ENCODE data around the gene THRA. TPM values are rescaled to one million over a fixed set of nuclear protein-coding genes. Genes with fewer than 3 reads are reported as not detected.

Gene THRA
- total and polyA plus RNA-seq, 2 of the 8 experiments (the other 6 are each of a cell fraction or from before 2014, with no cell fraction given), result 6.4 to 10.2 TPM

DNA sequence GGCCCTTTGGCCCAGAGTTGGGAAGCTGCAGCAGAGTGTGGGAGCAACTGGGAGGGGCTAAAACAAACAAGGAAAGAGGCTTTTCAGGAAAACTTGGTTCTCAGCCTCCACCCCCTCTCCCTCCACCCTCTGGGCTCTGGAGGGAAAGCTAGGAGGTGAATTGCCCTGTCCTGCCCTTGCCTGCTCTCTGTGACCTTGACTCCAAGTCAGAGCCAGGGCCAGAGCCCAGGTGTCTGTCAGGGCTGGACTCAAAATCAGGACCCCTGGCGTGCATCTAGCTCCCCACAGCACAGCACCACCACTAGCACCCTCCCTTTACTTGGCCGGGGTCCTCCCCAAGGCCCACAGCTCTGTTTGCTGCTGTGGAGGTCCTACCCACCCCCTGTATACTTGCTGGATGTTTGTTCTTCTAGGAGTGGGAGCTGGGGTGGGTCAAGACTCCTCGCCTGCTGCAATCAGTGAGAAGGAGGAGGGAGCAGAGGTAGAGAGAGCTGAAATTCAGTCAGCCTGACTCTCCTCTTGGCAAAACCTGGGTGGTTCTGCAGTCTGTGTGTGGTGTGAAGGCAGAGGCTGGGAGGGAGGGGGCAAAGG lies 40.4 kb downstream of the THRA start:
- POLR2A ChIA-PET (ENCODE audit: partially characterized antibody), result interaction anchor here (0.9 to 20.8 kb wide), 9 partner anchors 8 to 65 kb away, joined by 3 to 399 read pairs (median 4); partner anchors contain the start of genes CASC3, MED24 and MSL1
- Histone ChIP-seq H3K79me1 (ENCODE audit: low read depth, low read length) (peaks cover under 1% of the 10 kb centered on the region; the same call in 1 of the 2 replicates), H2BK5ac (ENCODE audit: low read depth, low read length) (peak overlapping the region; percentile 6; the same call in 1 of the 2 replicates), H2AK5ac (ENCODE audit: low read depth, low read length) (peak overlapping the region; percentile 70; the same call in 1 of the 2 replicates), H3K14ac (ENCODE audit: insufficient read length) (no peak overlapping the region), H3K4me3 (ENCODE audit: extremely low read depth in 1 of 4, insufficient read depth in 2 of 4, low read depth in 3 of 4, low read length in 4 of 4) (no peak overlapping the region), H3K18ac (ENCODE audit: extremely low read depth, low read length) (peak overlapping the region; percentile 93), H3K9me3 (ENCODE audit: insufficient read depth in 2 of 2, low read depth in 1 of 2, low read length in 1 of 2) (peaks cover 0 to 6% of the 10 kb centered on the region in 2 experiments; a peak in 1 of 4 replicates), H3K4me1 (replicated peaks in 1 of 4; ENCODE audit: control insufficient read depth in 3 of 4, insufficient read depth in 4 of 4, low read length in 3 of 4) (peaks cover 20 to 54% (median 39%) of the 10 kb centered on the region in 4 experiments), H3K9ac (replicated peaks in 1 of 4; ENCODE audit: extremely low read depth in 1 of 4, low read depth in 3 of 4, low read length in 3 of 4) (no peak overlapping the region; a peak in 1 of 7 replicates), H4K5ac (ENCODE audit: insufficient read length, low read depth, low read length) (no peak overlapping the region), H3K23ac (ENCODE audit: insufficient read length) (no peak overlapping the region), H4K20me1 (replicated peaks in 1 of 2; ENCODE audit: control insufficient read depth in 1 of 2, insufficient read depth in 2 of 2, low read length in 2 of 2) (no peaks in the 10 kb centered on the region), H4K91ac (replicated peaks; ENCODE audit: insufficient read length, low read length) (peak overlapping the region; percentile 22), H2BK120ac (replicated peaks; ENCODE audit: low read depth, low read length) (no peak overlapping the region), H2BK15ac (ENCODE audit: low read length) (peak overlapping the region; percentile 72; the same call in 1 of the 2 replicates), H3K27me3 (replicated peaks in 1 of 4; ENCODE audit: control insufficient read depth in 3 of 4, extremely low read depth in 1 of 4, insufficient read depth in 3 of 4, low read length in 3 of 4) (peaks cover 6 to 45% (median 34%) of the 10 kb centered on the region in 4 experiments), H3K23me2 (ENCODE audit: low read depth, low read length) (peaks cover 10% of the 10 kb centered on the region; the same call in 1 of the 2 replicates), H3K4me2 (ENCODE audit: insufficient read depth in 1 of 2, low read depth in 2 of 2, low read length in 2 of 2) (peak overlapping the region; percentile 20 to 26; a peak in 2 of 4 replicates), H2BK12ac (ENCODE audit: low read depth, low read length) (peak overlapping the region; percentile 86; the same call in 1 of the 2 replicates), H3K56ac (replicated peaks; ENCODE audit: insufficient read length, low read depth, low read length) (no peak overlapping the region), H2AFZ (ENCODE audit: low read length) (peak overlapping the region; percentile 29; the same call in 1 of the 2 replicates), H3K79me2 (ENCODE audit: control insufficient read depth in 1 of 2, insufficient read depth in 2 of 2, low read length in 2 of 2) (no peaks in the 10 kb centered on the region; a peak in 1 of 4 replicates), H4K8ac (ENCODE audit: extremely low read depth, insufficient read depth, low read length) (peak overlapping the region; percentile 53; the same call in 1 of the 2 replicates), H3K27ac (ENCODE audit: low read depth, low read length) (no peak overlapping the region), H2BK20ac (ENCODE audit: low read length) (peak overlapping the region; percentile 80; the same call in 1 of the 2 replicates), H3K36me3 (ENCODE audit: control insufficient read depth in 2 of 4, insufficient read depth in 4 of 4, low read length in 3 of 4) (no peaks in the 10 kb centered on the region), H3K4ac (replicated peaks; ENCODE audit: insufficient read length, low read depth, low read length) (no peak overlapping the region)
- FAIRE-seq (no peak), DNase-seq (ENCODE audit: low read depth in 1 of 2, low spot score in 2 of 2) (peak in 1 of 2 experiments; percentile 66)
- no peak for TF ChIP-seq TCF12 (IDR thresholded peaks at IDR 0.05; ENCODE audit: low read depth, low read length)
- TF ChIP-seq E2F6 (IDR thresholded peaks at IDR 0.05), result no peak
- no peak for TF ChIP-seq KDM1A (IDR thresholded peaks at IDR 0.05; ENCODE audit: borderline replicate concordance, low read length)
- no peak for TF ChIP-seq FOSL1 (IDR thresholded peaks at IDR 0.05; ENCODE audit: insufficient read depth, low read depth, low read length)
- TF ChIP-seq RNF2 (IDR thresholded peaks at IDR 0.05; ENCODE audit: borderline replicate concordance, low read depth, low read length, missing control alignments, poor library complexity, severe bottlenecking), result no peak
- TF ChIP-seq EGR1 (IDR thresholded peaks at IDR 0.05; ENCODE audit: borderline replicate concordance, low read depth, low read length), result no peak
- 62% methylated on average over 3 of the region's 3 CpGs; no CpG with 5 or more reads in 1 of the 2 experiments for WGBS, 2 experiments (ENCODE audit: extremely low coverage in 1 of 2, insufficient coverage in 1 of 2, insufficient read length in 1 of 2, insufficient replicate concordance in 2 of 2, low coverage in 1 of 2, low lambda C conversion rate in 2 of 2, missing lambda C conversion rate in 1 of 2)
- CTCF ChIA-PET (ENCODE audit: partially characterized antibody), result interaction anchor here (0.5 to 7.6 kb wide), 14 partner anchors 9 to 740 kb away, joined by 3 to 110 read pairs (median 4); no protein-coding TSS in a partner anchor

Data from H1 (cell line).